ENCODE data around the gene SELENOO.
A peak's percentile ranks its signal among the peaks of the same experiment; 100 is the strongest.
"Not testable (repeated sequence)": the region's sequence is repeated elsewhere in the genome, so short reads cannot be mapped to it uniquely, and the experiment has no call there.

The SELENOO gene

GRCh38 chr22:50199829-50200460, 866 bp upstream of the SELENOO start:
- peak overlapping the region; percentile 60 for H3K4me3 Mint-ChIP-seq
- H3K4me1 Mint-ChIP-seq (ENCODE audit: low read depth): peaks cover 30% of the 10 kb centered on the region
- peaks cover 15% of the 10 kb centered on the region for H3K36me3 Mint-ChIP-seq (ENCODE audit: low read depth)
- peak overlapping the region; percentile 65 for H3K27ac Mint-ChIP-seq
- H3K27me3 Mint-ChIP-seq: no peaks in the 10 kb centered on the region
- no peaks in the 10 kb centered on the region for H3K9me3 Mint-ChIP-seq

GRCh38 chr22:50201191-50202129, 649 bp downstream of the SELENOO start:
- Mint-ChIP-seq H3K4me3 (peak overlapping the region; percentile 85), H3K27me3 (no peaks in the 10 kb centered on the region), H3K9me3 (no peaks in the 10 kb centered on the region), H3K27ac (no peak overlapping the region), H3K36me3 (ENCODE audit: low read depth) (peaks cover 19% of the 10 kb centered on the region), H3K4me1 (ENCODE audit: low read depth) (peaks cover 31% of the 10 kb centered on the region)

- H3K4me3 Mint-ChIP-seq: peak overlapping the region; percentile 85
- H3K4me1 Mint-ChIP-seq (ENCODE audit: low read depth): peaks cover 31% of the 10 kb centered on the region
- no peak overlapping the region for H3K27ac Mint-ChIP-seq
- H3K9me3 Mint-ChIP-seq: no peaks in the 10 kb centered on the region
- no peaks in the 10 kb centered on the region for H3K27me3 Mint-ChIP-seq
- H3K36me3 Mint-ChIP-seq (ENCODE audit: low read depth): peaks cover 19% of the 10 kb centered on the region
These were observed 1.4 kb downstream of the SELENOO start for GRCh38 chr22:50202130-50202666.

- Mint-ChIP-seq H3K4me1 (ENCODE audit: low read depth) (peaks cover 38% of the 10 kb centered on the region), H3K27me3 (no peaks in the 10 kb centered on the region), H3K9me3 (no peaks in the 10 kb centered on the region), H3K4me3 (no peak overlapping the region), H3K27ac (no peak overlapping the region), H3K36me3 (ENCODE audit: low read depth) (peaks cover 19% of the 10 kb centered on the region)
These were observed 2.5 kb downstream of the SELENOO start for GRCh38 chr22:50203288-50203687.

- Mint-ChIP-seq H3K27me3 (no peaks in the 10 kb centered on the region), H3K4me1 (ENCODE audit: low read depth) (peaks cover 36% of the 10 kb centered on the region), H3K9me3 (no peaks in the 10 kb centered on the region), H3K36me3 (ENCODE audit: low read depth) (peaks cover 19% of the 10 kb centered on the region), H3K27ac (no peak overlapping the region), H3K4me3 (no peak overlapping the region)
These were observed 3.8 kb downstream of the SELENOO start for GRCh38 chr22:50204571-50204970.

- not testable (repeated sequence) for H3K27me3 Mint-ChIP-seq, H3K27ac Mint-ChIP-seq, H3K9me3 Mint-ChIP-seq, H3K4me3 Mint-ChIP-seq
- Mint-ChIP-seq H3K36me3 (ENCODE audit: low read depth) (peaks cover 23% of the 10 kb centered on the region), H3K4me1 (ENCODE audit: low read depth) (peaks cover 36% of the 10 kb centered on the region)
These were observed 4.2 kb downstream of the SELENOO start for GRCh38 chr22:50204998-50205397.

- Mint-ChIP-seq H3K36me3 (ENCODE audit: low read depth) (peaks cover 25% of the 10 kb centered on the region), H3K27me3 (no peaks in the 10 kb centered on the region), H3K27ac (no peak overlapping the region), H3K9me3 (no peaks in the 10 kb centered on the region), H3K4me3 (no peak overlapping the region), H3K4me1 (ENCODE audit: low read depth) (peaks cover 38% of the 10 kb centered on the region)
These were observed 5.2 kb downstream of the SELENOO start for GRCh38 chr22:50205781-50206569.

- no peaks in the 10 kb centered on the region for H3K9me3 Mint-ChIP-seq
- no peak overlapping the region for H3K4me3 Mint-ChIP-seq
- no peaks in the 10 kb centered on the region for H3K27me3 Mint-ChIP-seq
- H3K36me3 Mint-ChIP-seq (ENCODE audit: low read depth): peaks cover 29% of the 10 kb centered on the region
- peaks cover 42% of the 10 kb centered on the region for H3K4me1 Mint-ChIP-seq (ENCODE audit: low read depth)
- no peak overlapping the region for H3K27ac Mint-ChIP-seq
These were observed 5.8 kb downstream of the SELENOO start for GRCh38 chr22:50206599-50206998.

GRCh38 chr22:50207383-50208140, 6.8 kb downstream of the SELENOO start:
- H3K4me1 Mint-ChIP-seq (ENCODE audit: low read depth): peaks cover 34% of the 10 kb centered on the region
- no peaks in the 10 kb centered on the region for H3K27me3 Mint-ChIP-seq
- H3K4me3 Mint-ChIP-seq: no peak overlapping the region
- H3K9me3 Mint-ChIP-seq: no peaks in the 10 kb centered on the region
- H3K36me3 Mint-ChIP-seq (ENCODE audit: low read depth): peaks cover 36% of the 10 kb centered on the region
- no peak overlapping the region for H3K27ac Mint-ChIP-seq

GRCh38 chr22:50208430-50208938, 7.7 kb downstream of the SELENOO start:
- Mint-ChIP-seq H3K4me3 (no peak overlapping the region), H3K36me3 (ENCODE audit: low read depth) (peaks cover 37% of the 10 kb centered on the region), H3K27ac (no peak overlapping the region), H3K9me3 (no peaks in the 10 kb centered on the region), H3K27me3 (no peaks in the 10 kb centered on the region), H3K4me1 (ENCODE audit: low read depth) (peaks cover 28% of the 10 kb centered on the region)

- no peaks in the 10 kb centered on the region for H3K9me3 Mint-ChIP-seq
- peaks cover 26% of the 10 kb centered on the region for H3K4me1 Mint-ChIP-seq (ENCODE audit: low read depth)
- H3K27me3 Mint-ChIP-seq: no peaks in the 10 kb centered on the region
- H3K4me3 Mint-ChIP-seq: no peak overlapping the region
- H3K27ac Mint-ChIP-seq: peak overlapping the region; percentile 80
- peaks cover 37% of the 10 kb centered on the region for H3K36me3 Mint-ChIP-seq (ENCODE audit: low read depth)
These were observed 8.4 kb downstream of the SELENOO start for GRCh38 chr22:50208939-50209892.

- no peaks in the 10 kb centered on the region for H3K27me3 Mint-ChIP-seq
- H3K36me3 Mint-ChIP-seq (ENCODE audit: low read depth): peaks cover 36% of the 10 kb centered on the region
- H3K27ac Mint-ChIP-seq: peak overlapping the region; percentile 80
- no peak overlapping the region for H3K4me3 Mint-ChIP-seq
- H3K9me3 Mint-ChIP-seq: no peaks in the 10 kb centered on the region
- peaks cover 21% of the 10 kb centered on the region for H3K4me1 Mint-ChIP-seq (ENCODE audit: low read depth)
These were observed 9.1 kb downstream of the SELENOO start for GRCh38 chr22:50209893-50210292.
